Measurements from ENCODE around the gene PTGFRN. TPM values are rescaled to one million over a fixed set of nuclear protein-coding genes. Genes with fewer than 3 reads are reported as not detected.

The PTGFRN gene
- total RNA-seq, 1 experiment from 2014 or later: 57.4 TPM

GRCh38 chr1:116986421-116987255 is 76.9 kb downstream of the PTGFRN start:
- Histone ChIP-seq H3K4me1 (ENCODE audit: insufficient read depth, low read length) (no peaks in the 10 kb centered on the region), H3K27me3 (ENCODE audit: low read length) (no peaks in the 10 kb centered on the region), H3K27ac (ENCODE audit: low read length) (no peak overlapping the region), H3K4me2 (ENCODE audit: low read length) (no peak overlapping the region), H4K20me1 (ENCODE audit: low read length) (no peaks in the 10 kb centered on the region), H3K9me2 (replicated peaks; ENCODE audit: low read length) (no peaks in the 10 kb centered on the region), H3K36me3 (ENCODE audit: low read depth, low read length) (peaks cover 6% of the 10 kb centered on the region; the same call in 1 of the 2 replicates), H3F3A (ENCODE audit: low read length, unreplicated experiment) (no peaks in the 10 kb centered on the region), H3K9ac (ENCODE audit: low read length) (no peak overlapping the region), H3K9me3 (ENCODE audit: low read length) (no peaks in the 10 kb centered on the region), H3K4me3 (ENCODE audit: low read length) (no peak overlapping the region), H3K79me2 (ENCODE audit: low read length) (no peaks in the 10 kb centered on the region), H2AFZ (ENCODE audit: low read length) (no peak overlapping the region)
- ATAC-seq: no peak
- no peak for DNase-seq
- no TSS peak for BruUV-seq (replicated peaks)
- TF ChIP-seq EZH2 (IDR thresholded peaks at IDR 0.05; ENCODE audit: low read length, unreplicated experiment): no peak
- no peak for TF ChIP-seq CTCF (conservative IDR thresholded peaks at IDR 0.05; ENCODE audit: low read depth, low read length)
- no peak for TF ChIP-seq EZH2phosphoT487 (IDR thresholded peaks at IDR 0.05; ENCODE audit: borderline replicate concordance, low read length)
- intact Hi-C loops (cut with micrococcal nuclease): no loop called here
- ChIA-PET CTCF (no interaction called here), POLR2A (ENCODE audit: unreplicated experiment) (no interaction called here)

- Histone ChIP-seq H4K20me1 (ENCODE audit: low read length) (no peaks in the 10 kb centered on the region), H3K4me2 (ENCODE audit: low read length) (no peak overlapping the region), H3F3A (ENCODE audit: low read length, unreplicated experiment) (no peaks in the 10 kb centered on the region), H3K9me3 (ENCODE audit: low read length) (no peaks in the 10 kb centered on the region), H3K9me2 (replicated peaks; ENCODE audit: low read length) (no peaks in the 10 kb centered on the region), H3K27ac (ENCODE audit: low read length) (no peak overlapping the region), H3K79me2 (ENCODE audit: low read length) (no peaks in the 10 kb centered on the region), H3K27me3 (ENCODE audit: low read length) (no peaks in the 10 kb centered on the region), H3K4me3 (ENCODE audit: low read length) (no peak overlapping the region), H3K9ac (ENCODE audit: low read length) (no peak overlapping the region), H3K4me1 (ENCODE audit: insufficient read depth, low read length) (no peaks in the 10 kb centered on the region), H2AFZ (ENCODE audit: low read length) (no peak overlapping the region), H3K36me3 (ENCODE audit: low read depth, low read length) (peaks cover 6% of the 10 kb centered on the region; the same call in 1 of the 2 replicates)
- DNase-seq (no peak), ATAC-seq (no peak)
- CTCF ChIA-PET: no interaction called here
- POLR2A ChIA-PET (ENCODE audit: unreplicated experiment): no interaction called here
- intact Hi-C loops (cut with micrococcal nuclease): no loop called here
- TF ChIP-seq EZH2 (IDR thresholded peaks at IDR 0.05; ENCODE audit: low read length, unreplicated experiment) (no peak), CTCF (conservative IDR thresholded peaks at IDR 0.05; ENCODE audit: low read depth, low read length) (no peak), EZH2phosphoT487 (IDR thresholded peaks at IDR 0.05; ENCODE audit: borderline replicate concordance, low read length) (no peak)
- BruUV-seq (replicated peaks): no TSS peak
These were observed 77.5 kb downstream of the PTGFRN start for GRCh38 chr1:116987256-116987555.

GRCh38 chr1:116988248-116988647 is 78.5 kb downstream of the PTGFRN start:
- no peaks in the 10 kb centered on the region for H3F3A ChIP-seq (ENCODE audit: low read length, unreplicated experiment)
- peaks cover 6% of the 10 kb centered on the region; the same call in 1 of the 2 replicates for H3K36me3 ChIP-seq (ENCODE audit: low read depth, low read length)
- intact Hi-C loops (cut with micrococcal nuclease): no loop called here
- ATAC-seq: no peak
- H3K27me3 ChIP-seq (ENCODE audit: low read length): no peaks in the 10 kb centered on the region
- H3K4me1 ChIP-seq (ENCODE audit: insufficient read depth, low read length): no peaks in the 10 kb centered on the region
- DNase-seq: no peak
- ChIA-PET CTCF (no interaction called here), POLR2A (ENCODE audit: unreplicated experiment) (no interaction called here)
- no peak overlapping the region for H3K4me3 ChIP-seq (ENCODE audit: low read length)
- no TSS peak for BruUV-seq (replicated peaks)
- H4K20me1 ChIP-seq (ENCODE audit: low read length): no peaks in the 10 kb centered on the region
- no peak for TF ChIP-seq CTCF (conservative IDR thresholded peaks at IDR 0.05; ENCODE audit: low read depth, low read length)
- TF ChIP-seq EZH2 (IDR thresholded peaks at IDR 0.05; ENCODE audit: low read length, unreplicated experiment): no peak
- TF ChIP-seq EZH2phosphoT487 (IDR thresholded peaks at IDR 0.05; ENCODE audit: borderline replicate concordance, low read length): no peak
- H3K4me2 ChIP-seq (ENCODE audit: low read length): no peak overlapping the region
- H3K79me2 ChIP-seq (ENCODE audit: low read length): no peaks in the 10 kb centered on the region
- no peaks in the 10 kb centered on the region for H3K9me2 ChIP-seq (replicated peaks; ENCODE audit: low read length)
- H2AFZ ChIP-seq (ENCODE audit: low read length): no peak overlapping the region
- H3K9ac ChIP-seq (ENCODE audit: low read length): no peak overlapping the region
- no peak overlapping the region for H3K27ac ChIP-seq (ENCODE audit: low read length)
- H3K9me3 ChIP-seq (ENCODE audit: low read length): no peaks in the 10 kb centered on the region
